IMR-90 (cell line): ENCODE results near the gene BRIP1. TPM values are rescaled to one million over a fixed set of nuclear protein-coding genes. Genes with fewer than 3 reads are reported as not detected.

Source experiments
- ATAC-seq: fragments of 200-7000 bp; cut with Tn5 transposase; 2 replicates; pipeline ENCODE4 v1.9.1; 2020; ENCODE audit warnings: low read depth, mild to moderate bottlenecking, moderate library complexity
- Bru-seq: library from RNA; stranded (reverse); fragments of 400-500 nt; gene quantifications from one replicate; lab custom pipeline; 2021; lab: Mats Ljungman, UMichigan
- BruChase-seq, 2 experiments: library from RNA; stranded (reverse); fragments of 400-500 nt; gene quantifications; one replicate each; lab custom pipeline; 2021; lab: Mats Ljungman, UMichigan
- BruUV-seq: library from RNA; stranded (reverse); fragments of 400-500 nt; replicated peaks from 2 replicates; lab custom pipeline; 2021; lab: Mats Ljungman, UMichigan
- CTCF ChIA-PET: fragments of 300-600 bp; formaldehyde crosslinking; extraction: SDS; loops from one replicate; lab custom pipeline; 2021; ENCODE audit warnings: antibody characterized with exemption; lab: Yijun Ruan, JAX
- POLR2A ChIA-PET: fragments of 300-600 bp; sonication (Branson Sonifier 250); formaldehyde crosslinking; loops from one replicate; lab custom pipeline; 2022; ENCODE audit warnings: antibody characterized with exemption; ENCODE audit not compliant: unreplicated experiment; lab: Charles Lee
- DNase-seq: peaks from one replicate; pipeline ENCODE4 v3.0.0; 2013
- H2AFZ ChIP-seq: replicated peaks from 2 replicates; pipeline ENCODE3; 2013; ENCODE audit warnings: low read length, mild to moderate bottlenecking; ENCODE audit not compliant: poor library complexity
- H2AK5ac ChIP-seq: 2 replicates; pipeline ENCODE4 v1.6.1; 2013; ENCODE audit warnings: low read depth, low read length, inconsistent platforms
- H2AK9ac ChIP-seq: replicated peaks from 2 replicates; pipeline ENCODE3; 2013; ENCODE audit warnings: mild to moderate bottlenecking, low read depth, low read length, moderate library complexity; ENCODE audit not compliant: poor library complexity
- H2BK120ac ChIP-seq: 2 replicates; pipeline ENCODE4 v1.6.1; 2013; ENCODE audit warnings: low read depth, low read length, inconsistent platforms
- H2BK15ac ChIP-seq: 3 replicates; pipeline ENCODE4 v1.6.1; 2013; ENCODE audit warnings: low read depth, low read length, inconsistent platforms
- H2BK20ac ChIP-seq: 2 replicates; pipeline ENCODE4 v1.6.1; 2013; ENCODE audit warnings: low read depth, mild to moderate bottlenecking, inconsistent platforms, low read length, moderate library complexity
- H2BK5ac ChIP-seq: 2 replicates; pipeline ENCODE4 v1.6.1; 2013; ENCODE audit warnings: mild to moderate bottlenecking, low read depth, low read length, inconsistent platforms; ENCODE audit not compliant: poor library complexity, severe bottlenecking
- H3K14ac ChIP-seq: replicated peaks from 2 replicates; pipeline ENCODE4 v1.6.1; 2013; ENCODE audit warnings: low read depth, low read length, inconsistent platforms
- H3K18ac ChIP-seq: 2 replicates; pipeline ENCODE4 v1.6.1; 2013; ENCODE audit warnings: low read depth, low read length, control low read depth
- H3K23ac ChIP-seq: 2 replicates; pipeline ENCODE4 v1.6.1; 2013; ENCODE audit warnings: low read depth, low read length, inconsistent platforms
- H3K27ac ChIP-seq: 2 replicates; pipeline ENCODE4 v1.5.1; 2013; ENCODE audit warnings: mild to moderate bottlenecking, control low read depth, low read length; ENCODE audit not compliant: insufficient read depth
- H3K27me3 ChIP-seq: 2 replicates; pipeline ENCODE4 v1.6.1; 2013; ENCODE audit warnings: low read length; ENCODE audit not compliant: control insufficient read depth, insufficient read depth
- H3K36me3 ChIP-seq: 2 replicates; pipeline ENCODE4 v1.6.1; 2013; ENCODE audit warnings: low read length, mixed read lengths; ENCODE audit not compliant: control insufficient read depth, insufficient read depth
- H3K4ac ChIP-seq: 2 replicates; pipeline ENCODE4 v1.6.1; 2013; ENCODE audit warnings: low read depth, low read length, inconsistent platforms
- H3K4me1 ChIP-seq: 2 replicates; pipeline ENCODE4 v1.6.1; 2013; ENCODE audit warnings: low read length, mixed read lengths; ENCODE audit not compliant: control insufficient read depth, insufficient read depth
- H3K4me2 ChIP-seq: 2 replicates; pipeline ENCODE4 v1.6.1; 2013; ENCODE audit warnings: low read depth, mild to moderate bottlenecking, control low read depth, low read length, moderate library complexity
- H3K4me3 ChIP-seq: 2 replicates; pipeline ENCODE4 v1.5.1; 2013; ENCODE audit warnings: low read depth, mild to moderate bottlenecking, control low read depth, low read length, moderate library complexity; ENCODE audit not compliant: insufficient read depth
- H3K56ac ChIP-seq: 2 replicates; pipeline ENCODE4 v1.6.1; 2013; ENCODE audit warnings: low read length, inconsistent platforms; ENCODE audit not compliant: insufficient read depth; ENCODE audit errors: extremely low read depth
- H3K79me1 ChIP-seq, 2 experiments: 2 replicates each; pipeline ENCODE4 v1.6.1; 2013; ENCODE audit warnings: low read length in 2 of 2, inconsistent platforms in 1 of 2, low read depth in 1 of 2
- H3K9ac ChIP-seq: 2 replicates; pipeline ENCODE4 v1.6.1; 2013; ENCODE audit warnings: low read depth, low read length, control low read depth
- H3K9me1 ChIP-seq: 2 replicates; pipeline ENCODE4 v1.6.1; 2013; ENCODE audit warnings: low read length, inconsistent platforms; ENCODE audit not compliant: insufficient read depth
- H3K9me3 ChIP-seq: 2 replicates; pipeline ENCODE4 v1.6.1; 2013; ENCODE audit warnings: low read length; ENCODE audit not compliant: control insufficient read depth, insufficient read depth
- H4K20me1 ChIP-seq: 2 replicates; pipeline ENCODE4 v1.6.1; 2013; ENCODE audit warnings: low read length, inconsistent platforms; ENCODE audit not compliant: insufficient read depth
- H4K5ac ChIP-seq: 2 replicates; pipeline ENCODE4 v1.6.1; 2013; ENCODE audit warnings: mild to moderate bottlenecking, low read depth, low read length, control low read depth
- H4K8ac ChIP-seq, 2 experiments: 2 replicates each; pipeline ENCODE4 v1.6.1; 2013; ENCODE audit warnings: low read depth in 2 of 2, low read length in 2 of 2, control low read depth in 1 of 2, inconsistent platforms in 1 of 2
- H4K91ac ChIP-seq: 2 replicates; pipeline ENCODE4 v1.6.1; 2013; ENCODE audit warnings: low read depth, low read length, inconsistent platforms; ENCODE audit not compliant: insufficient read depth
- BHLHE40 ChIP-seq: fragments of 150-350 bp; IDR thresholded peaks from 2 replicates; pipeline ENCODE4 v1.6.1; 2016; ENCODE audit warnings: mild to moderate bottlenecking, low read depth, low read length
- MAZ ChIP-seq: IDR thresholded peaks from 2 replicates; pipeline ENCODE4 v1.6.1; 2012; ENCODE audit warnings: low read depth, mild to moderate bottlenecking, low read length, improper control_type of control experiment, moderate library complexity, borderline replicate concordance
- POLR2A ChIP-seq: IDR thresholded peaks from 2 replicates; pipeline ENCODE4 v1.6.1; 2012; ENCODE audit warnings: mild to moderate bottlenecking, low read depth, low read length
- RAD21 ChIP-seq: IDR thresholded peaks from 2 replicates; pipeline ENCODE4 v1.6.1; 2012; ENCODE audit warnings: low read length, improper control_type of control experiment
- RFX5 ChIP-seq: IDR thresholded peaks from 2 replicates; pipeline ENCODE4 v1.8.0; 2012; ENCODE audit warnings: low read depth, mild to moderate bottlenecking, low read length, moderate library complexity
- WGBS, 2 experiments: methylation state at CpG; one replicate each; pipeline versions ENCODE4 v1.1.5 to v1.1.7; 2013; ENCODE audit warnings: missing lambda C conversion rate in 2 of 2; ENCODE audit not compliant: insufficient read length in 1 of 2; ENCODE audit errors: extremely low coverage in 2 of 2; 5-methylcytosine and 5-hydroxymethylcytosine counted together
- dilution Hi-C: fragments of 300-500 bp; cut with HindIII; formaldehyde crosslinking; loops from one replicate; pipeline ENCODE4 v1.14.3; 2018; ENCODE audit warnings: low sequenced_read_pairs; ENCODE audit not compliant: unreplicated experiment
- in situ Hi-C: fragments of 300-500 bp; cut with MboI; formaldehyde crosslinking; loops from 3 replicates; pipeline ENCODE4 v1.14.3; 2019; ENCODE audit warnings: low sequenced_read_pairs, inconsistent platforms, mixed read lengths
- intact Hi-C: fragments of 100-400 bp; cut with micrococcal nuclease; formaldehyde crosslinking; loops from 2 replicates; pipeline ENCODE4 v1.10.0; 2022
- long read RNA-seq: library from polyadenylated mRNA; unstranded; transcript quantifications from one replicate; pipeline ENCODE4 v2.0.0, GENCODE V29; 2021; ENCODE audit not compliant: unreplicated experiment
- polyA plus RNA-seq, 3 experiments: library from polyadenylated mRNA; depleted of rRNA; stranded (reverse); fragments of >200 nt; gene quantifications; 2 replicates each; pipeline ENCODE4 v1.2.3, GENCODE V29; 2012; ENCODE audit warnings: low replicate concordance in 1 of 3
- total RNA-seq: library from RNA; depleted of rRNA; stranded (reverse); fragments of >200 nt; gene quantifications from 2 replicates; pipeline ENCODE4 v1.2.3, GENCODE V29; 2012; rRNA removed
- TF ChIP-seq, protein P1 (sequence below): conservative IDR thresholded peaks from 2 replicates; pipeline ENCODE4 v1.5.1; 2012; ENCODE audit warnings: mild to moderate bottlenecking, low read depth, low read length, improper control_type of control experiment

The BRIP1 gene
- 19.7 and 34.4 TPM in 2 replicates for total RNA-seq
- polyA plus RNA-seq (2012; rRNA removed) = 5.5 and 6.1 TPM in 2 replicates
- polyA plus RNA-seq (2012; cell fraction: cytosol; rRNA removed) = 0.33 and 1.00 TPM in 2 replicates
- 1.3 and 9.7 TPM in 2 replicates for polyA plus RNA-seq (2012; cell fraction: nucleus; rRNA removed; ENCODE audit: low replicate concordance)
- Bru-seq, nascent RNA = percentile 65 among the genes with signal in this experiment
- BruChase-seq, experiment 1, labeled RNA remaining after a 6-hour chase = percentile 50 among the genes with signal in this experiment
- percentile 49 among the genes with signal in this experiment for BruChase-seq, experiment 2, labeled RNA remaining after a 2-hour chase
- long read RNA-seq, partial matches to known transcripts = 0 of 2 reads
- long read RNA-seq, other reads (novel, unspliced or antisense) = 2 of 2 reads

- ChIA-PET POLR2A (no interaction called here), CTCF (interaction anchor here (0.6 to 0.9 kb wide), 5 partner anchors 10 to 1584 kb away, joined by 3 to 5 read pairs (median 5); no protein-coding TSS in a partner anchor)
- no peaks in the 10 kb centered on the region for H3K9me3 ChIP-seq
- peak within 1 kb of the TSS; percentile 97 for H2AK9ac ChIP-seq
- peak within 1 kb of the TSS; percentile 98 for H2AFZ ChIP-seq
- peak within 1 kb of the TSS; percentile 77 for H3K4me3 ChIP-seq
- intact Hi-C loops (no loop called here), in situ Hi-C loops (no loop called here), dilution Hi-C loops (no loop called here)
- peak within 1 kb of the TSS; percentile 99 for H3K23ac ChIP-seq
- H4K91ac ChIP-seq = peak within 1 kb of the TSS; percentile 63
- H4K8ac ChIP-seq = peak within 1 kb of the TSS; percentile 73 to 90
- peak within 1 kb of the TSS; percentile 89; the same call in 1 of the 2 replicates for H3K18ac ChIP-seq
- DNase-seq (peak; percentile 93), ATAC-seq (peak; percentile 97)
- peak within 1 kb of the TSS; percentile 88; the same call in 1 of the 2 replicates for H2BK20ac ChIP-seq
- WGBS, 2 experiments = 0% methylated on average over 6 of the region's 43 CpGs; no CpG with 5 or more reads in 1 of the 2 experiments
- H4K5ac ChIP-seq = peak within 1 kb of the TSS; percentile 96; the same call in 1 of the 2 replicates
- no TSS peak for BruUV-seq
- peak within 1 kb of the TSS; percentile 83 for H3K4me2 ChIP-seq
- no peaks in the 10 kb centered on the region; the same call in 1 of the 2 replicates for H3K36me3 ChIP-seq
- H3K9me1 ChIP-seq = 0 out of 2 replicates have a peak, but pooled peaks cover 5% of the 10 kb centered on the region
- H2BK15ac ChIP-seq = peak within 1 kb of the TSS; percentile 87; the same call in 2 of the 3 replicates
- TF ChIP-seq RFX5 = no peak
- TF ChIP-seq MAZ = peak; percentile 37; the same call in 1 of the 2 replicates
- TF ChIP-seq BHLHE40 = no peak
- TF ChIP-seq POLR2A = peak; percentile 64; the same call in 1 of the 2 replicates
- TF ChIP-seq RAD21 = no peak
- TF ChIP-seq, protein P1, sequence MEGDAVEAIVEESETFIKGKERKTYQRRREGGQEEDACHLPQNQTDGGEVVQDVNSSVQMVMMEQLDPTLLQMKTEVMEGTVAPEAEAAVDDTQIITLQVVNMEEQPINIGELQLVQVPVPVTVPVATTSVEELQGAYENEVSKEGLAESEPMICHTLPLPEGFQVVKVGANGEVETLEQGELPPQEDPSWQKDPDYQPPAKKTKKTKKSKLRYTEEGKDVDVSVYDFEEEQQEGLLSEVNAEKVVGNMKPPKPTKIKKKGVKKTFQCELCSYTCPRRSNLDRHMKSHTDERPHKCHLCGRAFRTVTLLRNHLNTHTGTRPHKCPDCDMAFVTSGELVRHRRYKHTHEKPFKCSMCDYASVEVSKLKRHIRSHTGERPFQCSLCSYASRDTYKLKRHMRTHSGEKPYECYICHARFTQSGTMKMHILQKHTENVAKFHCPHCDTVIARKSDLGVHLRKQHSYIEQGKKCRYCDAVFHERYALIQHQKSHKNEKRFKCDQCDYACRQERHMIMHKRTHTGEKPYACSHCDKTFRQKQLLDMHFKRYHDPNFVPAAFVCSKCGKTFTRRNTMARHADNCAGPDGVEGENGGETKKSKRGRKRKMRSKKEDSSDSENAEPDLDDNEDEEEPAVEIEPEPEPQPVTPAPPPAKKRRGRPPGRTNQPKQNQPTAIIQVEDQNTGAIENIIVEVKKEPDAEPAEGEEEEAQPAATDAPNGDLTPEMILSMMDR = no peak
- peak within 1 kb of the TSS; percentile 99 for H2BK5ac ChIP-seq
- H3K79me1 ChIP-seq = peaks cover 4 to 27% of the 10 kb centered on the region in 2 experiments; a peak in 3 of 4 replicates
- peak within 1 kb of the TSS; percentile 89 for H3K14ac ChIP-seq
- peak within 1 kb of the TSS; percentile 86 for H2BK120ac ChIP-seq
- peak within 1 kb of the TSS; percentile 77 for H3K9ac ChIP-seq
- peaks cover 3% of the 10 kb centered on the region; the same call in 1 of the 2 replicates for H3K4me1 ChIP-seq
- H3K56ac ChIP-seq = peak within 1 kb of the TSS; percentile 96
- H3K27ac ChIP-seq = peak within 1 kb of the TSS; percentile 67
- peak within 1 kb of the TSS; percentile 74 for H2AK5ac ChIP-seq
- no peaks in the 10 kb centered on the region for H3K27me3 ChIP-seq
- H3K4ac ChIP-seq = peak within 1 kb of the TSS; percentile 84
- H4K20me1 ChIP-seq = no peaks in the 10 kb centered on the region
Measured at GRCh38 chr17:61862975-61863800, at the start of gene BRIP1. BRIP1 (minus strand) TSS chr17:61863528; CDS start chr17:61861539, 1,989 bp downstream.
